K562 (cell line): ENCODE data around the gene C1D. TPM values are rescaled to one million over a fixed set of nuclear protein-coding genes. Genes with fewer than 3 reads are reported as not detected.
"Not testable (repeated sequence)": the region's sequence is repeated elsewhere in the genome, so short reads cannot be mapped to it uniquely, and the experiment has no call there.

Experiments used
- ARID1B ChIP-seq: fragments of 450-650 bp; IDR thresholded peaks from 2 replicates; pipeline ENCODE4 v1.6.1; 2016; ENCODE audit warnings: antibody characterized with exemption, mild to moderate bottlenecking, inconsistent platforms
- ATF7 ChIP-seq: fragments of 450-650 bp; IDR thresholded peaks from 2 replicates; pipeline ENCODE4 v1.7.1; 2014; ENCODE audit warnings: mild to moderate bottlenecking, moderate library complexity
- BRD9 ChIP-seq: fragments of 450-650 bp; IDR thresholded peaks from 2 replicates; pipeline ENCODE4 v1.6.1; 2018; ENCODE audit warnings: low read depth; ENCODE audit not compliant: partially characterized antibody
- C11orf30 ChIP-seq: fragments of 450-650 bp; IDR thresholded peaks from 2 replicates; pipeline ENCODE4 v1.6.1; 2016; ENCODE audit warnings: low read depth, mild to moderate bottlenecking
- CC2D1A ChIP-seq: fragments of 450-650 bp; IDR thresholded peaks from 2 replicates; pipeline ENCODE4 v1.6.1; 2017; ENCODE audit warnings: mild to moderate bottlenecking
- DPF2 ChIP-seq: fragments of 450-650 bp; IDR thresholded peaks from 2 replicates; pipeline ENCODE4 v1.6.1; 2016
- EP300 ChIP-seq: IDR thresholded peaks from 2 replicates; pipeline ENCODE4 v1.6.1; 2012; ENCODE audit warnings: low read length, improper control_type of control experiment
- ETV5 ChIP-seq: sonication (generic); formaldehyde crosslinking; IDR thresholded peaks from 2 replicates; pipeline ENCODE4 v1.4.0; 2020; ENCODE audit warnings: low read depth, mild to moderate bottlenecking, missing genetic modification reagents
- HDAC2 ChIP-seq: fragments of 450-650 bp; IDR thresholded peaks from 2 replicates; pipeline ENCODE4 v1.6.1; 2016; ENCODE audit warnings: mild to moderate bottlenecking
- ID3 ChIP-seq, 2 experiments: fragments of 250-450 bp in 1 of 2; fragments of 450-650 bp in 1 of 2; sonication (Bioruptor Pico) in 1 of 2; IDR thresholded peaks; 2 replicates each; pipeline versions ENCODE4 v1.6.1 to v1.8.0; 2016 to 2021; ENCODE audit warnings: mild to moderate bottlenecking in 2 of 2, moderate library complexity in 2 of 2, missing compliant biosample characterization in 1 of 2, missing genetic modification characterization in 1 of 2
- JUND ChIP-seq, 2 experiments: IDR thresholded peaks; 2 replicates in 1 of 2; 3 replicates in 1 of 2; pipeline ENCODE4 v1.6.1; 2011; ENCODE audit warnings: borderline replicate concordance in 2 of 2, low read depth in 2 of 2, low read length in 2 of 2, improper control_type of control experiment in 1 of 2, missing biosample characterization in 1 of 2, missing genetic modification characterization in 1 of 2, missing genetic modification reagents in 1 of 2
- LEF1 ChIP-seq: fragments of 450-650 bp; IDR thresholded peaks from 2 replicates; pipeline ENCODE4 v1.6.1; 2016; ENCODE audit warnings: mild to moderate bottlenecking
- MNT ChIP-seq, 2 experiments: fragments of 450-650 bp; conservative IDR thresholded peaks; 2 replicates each; pipeline ENCODE4 v1.6.1; 2017; ENCODE audit warnings: mild to moderate bottlenecking in 2 of 2, moderate library complexity in 2 of 2
- NCOR1 ChIP-seq: fragments of 450-650 bp; IDR thresholded peaks from 2 replicates; pipeline ENCODE4 v1.6.1; 2016; ENCODE audit warnings: mild to moderate bottlenecking, moderate library complexity
- NFRKB ChIP-seq: fragments of 450-650 bp; IDR thresholded peaks from 2 replicates; pipeline ENCODE4 v1.6.1; 2016; ENCODE audit warnings: low read depth
- POLR2A ChIP-seq: fragments of 450-650 bp; conservative IDR thresholded peaks from 2 replicates; pipeline ENCODE4 v1.6.1; 2016
- POLR2AphosphoS5 ChIP-seq: IDR thresholded peaks from 2 replicates; pipeline ENCODE4 v1.6.1; 2011; ENCODE audit warnings: mild to moderate bottlenecking, low read depth, low read length, moderate library complexity; ENCODE audit not compliant: control insufficient read depth, insufficient read depth
- POLR2B ChIP-seq: fragments of 450-650 bp; IDR thresholded peaks from 2 replicates; pipeline ENCODE4 v1.6.1; 2018; ENCODE audit warnings: low read depth; ENCODE audit not compliant: partially characterized antibody
- SMARCE1 ChIP-seq: fragments of 450-650 bp; IDR thresholded peaks from 2 replicates; pipeline ENCODE4 v1.7.1; 2016; ENCODE audit warnings: mild to moderate bottlenecking
- SUPT5H ChIP-seq: fragments of 450-650 bp; IDR thresholded peaks from 2 replicates; pipeline ENCODE4 v1.6.1; 2016
- TARDBP ChIP-seq: fragments of 450-650 bp; IDR thresholded peaks from 2 replicates; pipeline ENCODE4 v1.6.1; 2016
- TEAD4 ChIP-seq, 2 experiments: sonication (generic) in 1 of 2; formaldehyde crosslinking in 1 of 2; IDR thresholded peaks; 2 replicates each; pipeline versions ENCODE4 v1.6.1 to v1.8.0; 2012 to 2022; ENCODE audit warnings: borderline replicate concordance in 1 of 2, inconsistent platforms in 1 of 2, low read length in 1 of 2, mild to moderate bottlenecking in 1 of 2, missing genetic modification reagents in 1 of 2
- TFAP4 ChIP-seq: sonication (generic); formaldehyde crosslinking; IDR thresholded peaks from 2 replicates; pipeline ENCODE4 v1.8.0; 2022; ENCODE audit warnings: missing genetic modification reagents, mild to moderate bottlenecking, moderate library complexity, borderline replicate concordance
- ZBTB7A ChIP-seq: IDR thresholded peaks from 2 replicates; pipeline ENCODE4 v1.6.1; 2011; ENCODE audit warnings: low read depth, mild to moderate bottlenecking, low read length, moderate library complexity, borderline replicate concordance; ENCODE audit not compliant: control insufficient read depth
- ZC3H8 ChIP-seq: fragments of 450-650 bp; IDR thresholded peaks from 2 replicates; pipeline ENCODE4 v1.6.1; 2017
- ZNF644 ChIP-seq: fragments of 200-800 bp; sonication (Bioruptor generic); IDR thresholded peaks from 2 replicates; pipeline ENCODE4 v1.6.1; 2016; ENCODE audit warnings: low read depth, missing genetic modification characterization, missing compliant biosample characterization
- polyA plus RNA-seq, 8 experiments: library from polyadenylated mRNA; depleted of rRNA in 4 of 8; stranded (reverse) in 5 of 8; unstranded in 3 of 8; fragments of >200 nt; fragmentation: Nextera tagmentation in 2 of 8; fragmentation: Illumina TruSeq in 1 of 8; extraction: Ambion mirVana in 2 of 8; extraction: Trizol in 1 of 8; gene quantifications; 2 replicates each; pipeline versions ENCODE4 v1.2.1 to v1.2.3, GENCODE V29; 2011 to 2014; ENCODE audit warnings: inconsistent platforms in 1 of 8, missing spikeins in 1 of 8
- total RNA-seq, 7 experiments: library from RNA; depleted of rRNA in 6 of 7; stranded (reverse); fragments of >200 nt in 6 of 7; fragmentation: Illumina TruSeq in 2 of 7; extraction: Trizol in 2 of 7; gene quantifications; 2 replicates each; pipeline versions ENCODE4 v1.2.1 to v1.2.3, GENCODE V29; 2011 to 2021; ENCODE audit warnings: low replicate concordance in 1 of 7

C1D gene
- total and polyA plus RNA-seq, 9 of the 15 experiments (the other 6 are each of a cell fraction or from before 2014, with no cell fraction given): 33.2 to 123 (median 56.5) TPM

- TF ChIP-seq TFAP4 (CRISPR knock-in tag): peak; percentile 39; the same call in 1 of the 2 replicates
- TF ChIP-seq DPF2: peak; percentile 62; the same call in 1 of the 2 replicates
- 0 out of 2 replicates have a peak, but pooled peaks have one; percentile 8 for TF ChIP-seq TEAD4 (IDR thresholded peaks at IDR 0.05; ENCODE audit: low read length)
- TF ChIP-seq TEAD4 (CRISPR knock-in tag; IDR thresholded peaks at IDR 0.05; ENCODE audit: borderline replicate concordance); ID3 (CRISPR knock-in tag; IDR thresholded peaks at IDR 0.05): not testable (repeated sequence)
- TF ChIP-seq HDAC2: peak; percentile 71; the same call in 1 of the 2 replicates
- 0 out of 2 replicates have a peak, but pooled peaks have one; percentile 33 for TF ChIP-seq ZNF644 (tag)
- peak; percentile 63; the same call in 1 of the 2 replicates for TF ChIP-seq TARDBP
- TF ChIP-seq JUND (IDR thresholded peaks at IDR 0.05; ENCODE audit: borderline replicate concordance, low read depth, low read length): 0 out of 2 replicates have a peak, but pooled peaks have one; percentile 3
- 0 out of 3 replicates have a peak, but pooled peaks have one; percentile 37 for TF ChIP-seq JUND (tag; IDR thresholded peaks at IDR 0.05; ENCODE audit: borderline replicate concordance, low read depth, low read length)
- TF ChIP-seq MNT (conservative IDR thresholded peaks at IDR 0.05): peak in 1 of 2 experiments; percentile 66; a peak in 2 of 4 replicates
- peak; percentile 87; the same call in 1 of the 2 replicates for TF ChIP-seq NFRKB
- peak; percentile 61 for TF ChIP-seq SUPT5H
- peak; percentile 78 for TF ChIP-seq BRD9
- peak; percentile 84 for TF ChIP-seq ATF7
- peak; percentile 68 for TF ChIP-seq POLR2A
- TF ChIP-seq SMARCE1: peak; percentile 49; the same call in 1 of the 2 replicates
- TF ChIP-seq POLR2B: peak; percentile 64
- 0 out of 2 replicates have a peak, but pooled peaks have one; percentile 5 for TF ChIP-seq ZC3H8
- TF ChIP-seq ZBTB7A: peak; percentile 68; the same call in 1 of the 2 replicates
- TF ChIP-seq ETV5 (CRISPR knock-in tag): peak; percentile 68
- 0 out of 2 replicates have a peak, but pooled peaks have one; percentile 3 for TF ChIP-seq EP300
- TF ChIP-seq NCOR1: 0 out of 2 replicates have a peak, but pooled peaks have one; percentile 22
- peak; percentile 34; the same call in 1 of the 2 replicates for TF ChIP-seq C11orf30
- 0 out of 2 replicates have a peak, but pooled peaks have one; percentile 44 for TF ChIP-seq ID3 (tag; IDR thresholded peaks at IDR 0.05)
- peak; percentile 28; the same call in 1 of the 2 replicates for TF ChIP-seq CC2D1A
- TF ChIP-seq POLR2AphosphoS5: peak; percentile 46; the same call in 1 of the 2 replicates
- TF ChIP-seq LEF1: peak; percentile 85
- peak; percentile 64 for TF ChIP-seq ARID1B
Measured at GRCh38 chr2:68063797-68064646, 1.2 kb upstream of the C1D start (continued).
